Measurements from ENCODE around the gene KCTD15.

KCTD15 gene

GRCh38 chr19:33795370-33796163 lies 1.1 kb upstream of the KCTD15 start:
- Histone ChIP-seq H3K27ac (peak overlapping the region; percentile 89), H3K9me3 (ENCODE audit: low read depth, low read length) (no peaks in the 10 kb centered on the region), H3K4me3 (peak overlapping the region; percentile 86)

GRCh38 chr19:33797802-33798671 lies 1.4 kb downstream of the KCTD15 start:
- Histone ChIP-seq H3K4me3 (peak overlapping the region; percentile 88), H3K9ac (ENCODE audit: insufficient read length) (no peak overlapping the region), H3K9me3 (ENCODE audit: low read depth, low read length) (no peaks in the 10 kb centered on the region), H3K36me3 (ENCODE audit: insufficient read depth, low read length) (peaks cover 4% of the 10 kb centered on the region; the same call in 1 of the 2 replicates), H3K27ac (no peak overlapping the region)
- no peak for DNase-seq (ENCODE audit: low read depth, low spot score)
- TF ChIP-seq EZH2 (IDR thresholded peaks at IDR 0.05) (no peak), POLR2AphosphoS5 (IDR thresholded peaks at IDR 0.05; ENCODE audit: borderline replicate concordance, low read depth, low read length) (no peak), FOXP2 (optimal IDR thresholded peaks at IDR 0.05; ENCODE audit: control extremely low read depth, extremely low read length, insufficient read depth) (no peak)

More at GRCh38 chr19:33795370-33796163, 1.1 kb upstream of the KCTD15 start:
- peak; percentile 37 for DNase-seq (ENCODE audit: low read depth, low spot score)
- no peak for TF ChIP-seq FOXP2 (optimal IDR thresholded peaks at IDR 0.05; ENCODE audit: control extremely low read depth, extremely low read length, insufficient read depth)
- no peak for TF ChIP-seq EZH2 (IDR thresholded peaks at IDR 0.05)
- no peak for TF ChIP-seq POLR2AphosphoS5 (IDR thresholded peaks at IDR 0.05; ENCODE audit: borderline replicate concordance, low read depth, low read length)
- H3K36me3 ChIP-seq (ENCODE audit: insufficient read depth, low read length), result no peaks in the 10 kb centered on the region
- peak overlapping the region; percentile 88 for H3K9ac ChIP-seq (ENCODE audit: insufficient read length)

GRCh38 chr19:33798681-33799111 lies 2.0 kb downstream of the KCTD15 start:
- H3K4me3 ChIP-seq, result no peak overlapping the region
- H3K27ac ChIP-seq, result no peak overlapping the region
- TF ChIP-seq FOXP2 (optimal IDR thresholded peaks at IDR 0.05; ENCODE audit: control extremely low read depth, extremely low read length, insufficient read depth) (no peak), POLR2AphosphoS5 (IDR thresholded peaks at IDR 0.05; ENCODE audit: borderline replicate concordance, low read depth, low read length) (no peak), EZH2 (IDR thresholded peaks at IDR 0.05) (no peak)
- H3K9ac ChIP-seq (ENCODE audit: insufficient read length), result no peak overlapping the region
- H3K9me3 ChIP-seq (ENCODE audit: low read depth, low read length), result no peaks in the 10 kb centered on the region
- peaks cover 4% of the 10 kb centered on the region; the same call in 1 of the 2 replicates for H3K36me3 ChIP-seq (ENCODE audit: insufficient read depth, low read length)
- no peak for DNase-seq (ENCODE audit: low read depth, low spot score)

- Histone ChIP-seq H3K36me3 (ENCODE audit: insufficient read depth, low read length) (peaks cover 4% of the 10 kb centered on the region; the same call in 1 of the 2 replicates), H3K4me3 (no peak overlapping the region), H3K9ac (ENCODE audit: insufficient read length) (no peak overlapping the region), H3K9me3 (ENCODE audit: low read depth, low read length) (no peaks in the 10 kb centered on the region), H3K27ac (no peak overlapping the region)
- no peak for TF ChIP-seq FOXP2 (optimal IDR thresholded peaks at IDR 0.05; ENCODE audit: control extremely low read depth, extremely low read length, insufficient read depth)
- TF ChIP-seq POLR2AphosphoS5 (IDR thresholded peaks at IDR 0.05; ENCODE audit: borderline replicate concordance, low read depth, low read length), result no peak
- TF ChIP-seq EZH2 (IDR thresholded peaks at IDR 0.05), result no peak
- no peak for DNase-seq (ENCODE audit: low read depth, low spot score)
Measured at GRCh38 chr19:33799476-33799875, 2.8 kb downstream of the KCTD15 start.

GRCh38 chr19:33800012-33800680 lies 3.5 kb downstream of the KCTD15 start:
- TF ChIP-seq EZH2 (IDR thresholded peaks at IDR 0.05) (no peak), FOXP2 (optimal IDR thresholded peaks at IDR 0.05; ENCODE audit: control extremely low read depth, extremely low read length, insufficient read depth) (no peak), POLR2AphosphoS5 (IDR thresholded peaks at IDR 0.05; ENCODE audit: borderline replicate concordance, low read depth, low read length) (no peak)
- DNase-seq (ENCODE audit: low read depth, low spot score), result no peak
- Histone ChIP-seq H3K4me3 (no peak overlapping the region), H3K27ac (no peak overlapping the region), H3K9ac (ENCODE audit: insufficient read length) (no peak overlapping the region), H3K9me3 (ENCODE audit: low read depth, low read length) (no peaks in the 10 kb centered on the region), H3K36me3 (ENCODE audit: insufficient read depth, low read length) (peaks cover 4% of the 10 kb centered on the region; the same call in 1 of the 2 replicates)

- Histone ChIP-seq H3K9me3 (ENCODE audit: low read depth, low read length) (no peaks in the 10 kb centered on the region), H3K4me3 (no peak overlapping the region), H3K36me3 (ENCODE audit: insufficient read depth, low read length) (peaks cover 4% of the 10 kb centered on the region; the same call in 1 of the 2 replicates), H3K27ac (no peak overlapping the region), H3K9ac (ENCODE audit: insufficient read length) (no peak overlapping the region)
- TF ChIP-seq FOXP2 (optimal IDR thresholded peaks at IDR 0.05; ENCODE audit: control extremely low read depth, extremely low read length, insufficient read depth) (no peak), EZH2 (IDR thresholded peaks at IDR 0.05) (no peak), POLR2AphosphoS5 (IDR thresholded peaks at IDR 0.05; ENCODE audit: borderline replicate concordance, low read depth, low read length) (no peak)
- no peak for DNase-seq (ENCODE audit: low read depth, low spot score)
Measured at GRCh38 chr19:33801411-33801810, 4.7 kb downstream of the KCTD15 start.

- H3K4me3 ChIP-seq, result no peak overlapping the region
- DNase-seq (ENCODE audit: low read depth, low spot score), result no peak
- TF ChIP-seq EZH2 (IDR thresholded peaks at IDR 0.05) (no peak), POLR2AphosphoS5 (IDR thresholded peaks at IDR 0.05; ENCODE audit: borderline replicate concordance, low read depth, low read length) (no peak), FOXP2 (optimal IDR thresholded peaks at IDR 0.05; ENCODE audit: control extremely low read depth, extremely low read length, insufficient read depth) (no peak)
- H3K27ac ChIP-seq, result no peak overlapping the region
- H3K9ac ChIP-seq (ENCODE audit: insufficient read length), result no peak overlapping the region
- no peaks in the 10 kb centered on the region for H3K9me3 ChIP-seq (ENCODE audit: low read depth, low read length)
- H3K36me3 ChIP-seq (ENCODE audit: insufficient read depth, low read length), result peaks cover 7% of the 10 kb centered on the region; the same call in 1 of the 2 replicates
Measured at GRCh38 chr19:33802001-33802400, 5.3 kb downstream of the KCTD15 start.
